ENCODE results near the gene OTUD7B.

DNA sequence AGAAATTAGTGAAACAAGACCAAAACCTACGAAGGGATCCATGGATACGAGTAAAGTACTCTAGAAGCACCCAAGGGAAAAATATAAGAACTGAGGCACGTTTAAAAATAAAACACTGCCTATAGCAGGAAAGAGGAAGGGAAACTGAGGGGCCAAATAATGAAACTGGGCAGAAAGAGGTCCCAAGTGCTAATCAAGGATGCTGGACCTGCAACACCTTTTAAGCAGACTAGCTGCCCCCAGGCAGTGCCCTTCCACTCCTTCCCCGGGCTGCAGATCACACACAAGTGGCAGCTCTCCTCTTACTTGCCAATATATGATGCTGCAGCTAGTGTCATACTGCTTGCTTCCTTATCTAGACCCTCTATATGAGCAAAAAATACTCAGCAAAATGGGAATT, 7.6 kb upstream of the OTUD7B start:
- TF ChIP-seq CTCF (IDR thresholded peaks at IDR 0.05; ENCODE audit: control extremely low read depth in 1 of 3, insufficient read depth in 1 of 3, low read depth in 1 of 3, low read length in 3 of 3) (no peak), EZH2 (IDR thresholded peaks at IDR 0.05; ENCODE audit: low read depth, low read length, severe bottlenecking) (no peak), BRCA1 (IDR thresholded peaks at IDR 0.05; ENCODE audit: low read depth, low read length) (no peak), KDM4A (IDR thresholded peaks at IDR 0.05; ENCODE audit: low read depth, low read length, severe bottlenecking) (no peak), SIN3A (conservative IDR thresholded peaks at IDR 0.05 in 1 of 2, IDR thresholded peaks at IDR 0.05 in 1 of 2; ENCODE audit: low read depth in 1 of 2, low read length in 2 of 2) (no peak), RBBP5 (IDR thresholded peaks at IDR 0.05; ENCODE audit: borderline replicate concordance, low read depth, low read length) (no peak), SP1 (IDR thresholded peaks at IDR 0.05; ENCODE audit: low read depth, low read length) (no peak)

All from H1 (cell line).